Smooth muscle cell (in vitro differentiated cells): ENCODE results near the gene SLC35A5. TPM values are rescaled to one million over a fixed set of nuclear protein-coding genes. Genes with fewer than 3 reads are reported as not detected.

ENCODE experiments used
- DNase-seq: peaks from one replicate; lab custom pipeline; 2025; ENCODE audit not compliant: unreplicated experiment; lab: John Stamatoyannopoulos, UW
- H2AFZ ChIP-seq: fragments of 200-600 bp; sonication (generic); 2 replicates; pipeline ENCODE4 v1.6.0; 2016; ENCODE audit warnings: antibody characterized with exemption, low read depth, mild to moderate bottlenecking
- H3F3A ChIP-seq: fragments of 200-600 bp; sonication (generic); 2 replicates; pipeline ENCODE4 v1.6.0; 2017; ENCODE audit warnings: antibody characterized with exemption, low read depth
- H3K27ac ChIP-seq: fragments of 200-600 bp; sonication (generic); 2 replicates; pipeline ENCODE4 v1.5.1; 2016; ENCODE audit warnings: low read depth, mild to moderate bottlenecking
- H3K27me3 ChIP-seq: fragments of 200-600 bp; sonication (generic); 2 replicates; pipeline ENCODE4 v1.6.1; 2016; ENCODE audit warnings: low read depth, mild to moderate bottlenecking
- H3K36me3 ChIP-seq: fragments of 200-600 bp; sonication (generic); 2 replicates; pipeline ENCODE4 v1.5.1; 2016; ENCODE audit warnings: low read depth
- H3K4me1 ChIP-seq: fragments of 200-600 bp; sonication (generic); 2 replicates; pipeline ENCODE4 v1.5.1; 2016; ENCODE audit warnings: low read depth
- H3K4me2 ChIP-seq: fragments of 200-600 bp; sonication (generic); 2 replicates; pipeline ENCODE4 v1.6.0; 2016; ENCODE audit warnings: mild to moderate bottlenecking
- H3K4me3 ChIP-seq: fragments of 200-600 bp; sonication (generic); 2 replicates; pipeline ENCODE4 v1.5.1; 2016; ENCODE audit warnings: mild to moderate bottlenecking
- H3K79me2 ChIP-seq: fragments of 200-600 bp; sonication (generic); 2 replicates; pipeline ENCODE4 v1.6.0; 2016; ENCODE audit warnings: low read depth, mild to moderate bottlenecking
- H3K9ac ChIP-seq: fragments of 200-600 bp; sonication (generic); 2 replicates; pipeline ENCODE4 v1.6.0; 2016; ENCODE audit warnings: low read depth
- H3K9me3 ChIP-seq: fragments of 200-600 bp; sonication (generic); replicated peaks from 2 replicates; pipeline ENCODE4 v1.5.1; 2016; ENCODE audit warnings: low read depth
- H4K20me1 ChIP-seq: fragments of 200-600 bp; sonication (generic); 2 replicates; pipeline ENCODE4 v1.6.0; 2016; ENCODE audit warnings: low read depth
- CTCF ChIP-seq: fragments of 200-600 bp; sonication (generic); IDR thresholded peaks from 2 replicates; pipeline ENCODE4 v1.5.1; 2017; ENCODE audit warnings: borderline replicate concordance, mild to moderate bottlenecking, antibody characterized with exemption; ENCODE audit not compliant: insufficient read depth, poor library complexity, severe bottlenecking
- WGBS: methylation state at CpG from one replicate; pipeline ENCODE4 v1.1.7; 2016; ENCODE audit warnings: low lambda C conversion rate; 5-methylcytosine and 5-hydroxymethylcytosine counted together
- polyA plus RNA-seq: library from polyadenylated mRNA; unstranded; fragments of >200 nt; fragmentation: Nextera tagmentation; extraction: Ambion mirVana; gene quantifications from 2 replicates; pipeline ENCODE4 v1.2.1, GENCODE V29; 2016
- total RNA-seq: library from RNA; depleted of rRNA; stranded (reverse); fragments of >200 nt; gene quantifications from 2 replicates; pipeline ENCODE4 v1.2.3, GENCODE V29; 2014

The SLC35A5 gene
- total and polyA plus RNA-seq, 2 experiments from 2014 or later: 18.1 to 28.0 TPM

GRCh38 chr3:112623717-112624116, 61.9 kb downstream of the SLC35A5 start:
- H3K4me3 ChIP-seq: no peak overlapping the region
- TF ChIP-seq CTCF: no peak
- no peak overlapping the region for H2AFZ ChIP-seq
- WGBS: 95% methylated on average over 1 of the region's 1 CpG
- peaks cover 4% of the 10 kb centered on the region for H3F3A ChIP-seq
- no peak overlapping the region for H3K4me2 ChIP-seq
- H3K4me1 ChIP-seq: no peaks in the 10 kb centered on the region
- H3K27me3 ChIP-seq: no peaks in the 10 kb centered on the region
- H3K36me3 ChIP-seq: no peaks in the 10 kb centered on the region
- no peaks in the 10 kb centered on the region for H3K79me2 ChIP-seq
- no peak for DNase-seq
- H3K9me3 ChIP-seq: no peaks in the 10 kb centered on the region
- no peak overlapping the region for H3K27ac ChIP-seq
- no peak overlapping the region for H3K9ac ChIP-seq
- H4K20me1 ChIP-seq: no peaks in the 10 kb centered on the region

- Histone ChIP-seq H3K9ac (no peak overlapping the region), H3K4me3 (no peak overlapping the region), H3K9me3 (no peaks in the 10 kb centered on the region), H3F3A (peaks cover 18% of the 10 kb centered on the region), H3K4me2 (no peak overlapping the region), H2AFZ (no peak overlapping the region), H4K20me1 (no peaks in the 10 kb centered on the region), H3K36me3 (no peaks in the 10 kb centered on the region), H3K27ac (no peak overlapping the region), H3K4me1 (peaks cover 13% of the 10 kb centered on the region), H3K79me2 (peaks cover 10% of the 10 kb centered on the region), H3K27me3 (no peaks in the 10 kb centered on the region)
- no peak for TF ChIP-seq CTCF
- WGBS: 91% methylated on average over 4 of the region's 4 CpGs
- no peak for DNase-seq
These were observed 65.6 kb downstream of the SLC35A5 start for GRCh38 chr3:112627419-112627818.

GRCh38 chr3:112627919-112628466, 66.1 kb downstream of the SLC35A5 start:
- H4K20me1 ChIP-seq: no peaks in the 10 kb centered on the region
- no peak overlapping the region for H3K9ac ChIP-seq
- peaks cover 15% of the 10 kb centered on the region for H3K79me2 ChIP-seq
- no peak for DNase-seq
- WGBS: 68% methylated on average over 1 of the region's 1 CpG
- H3K4me2 ChIP-seq: no peak overlapping the region
- no peaks in the 10 kb centered on the region for H3K27me3 ChIP-seq
- H3K4me1 ChIP-seq: peaks cover 19% of the 10 kb centered on the region
- no peak overlapping the region for H3K27ac ChIP-seq
- H3K9me3 ChIP-seq: no peaks in the 10 kb centered on the region
- H3F3A ChIP-seq: peaks cover 18% of the 10 kb centered on the region
- no peak overlapping the region for H3K4me3 ChIP-seq
- no peaks in the 10 kb centered on the region for H3K36me3 ChIP-seq
- TF ChIP-seq CTCF: no peak
- H2AFZ ChIP-seq: no peak overlapping the region

- Histone ChIP-seq H2AFZ (no peak overlapping the region), H3F3A (peaks cover 18% of the 10 kb centered on the region), H3K9me3 (no peaks in the 10 kb centered on the region), H3K79me2 (peaks cover 22% of the 10 kb centered on the region), H3K27me3 (no peaks in the 10 kb centered on the region), H3K9ac (no peak overlapping the region), H3K4me3 (no peak overlapping the region), H3K27ac (peak overlapping the region; percentile 57), H4K20me1 (no peaks in the 10 kb centered on the region), H3K4me1 (peaks cover 33% of the 10 kb centered on the region), H3K36me3 (no peaks in the 10 kb centered on the region), H3K4me2 (peak overlapping the region; percentile 47)
- WGBS: 18% methylated on average over 7 of the region's 7 CpGs
- no peak for TF ChIP-seq CTCF
- DNase-seq: no peak
These were observed 67.6 kb downstream of the SLC35A5 start for GRCh38 chr3:112629425-112629824.
